ENCODE data around the gene IGFBP3.

IGFBP3 gene

DNA sequence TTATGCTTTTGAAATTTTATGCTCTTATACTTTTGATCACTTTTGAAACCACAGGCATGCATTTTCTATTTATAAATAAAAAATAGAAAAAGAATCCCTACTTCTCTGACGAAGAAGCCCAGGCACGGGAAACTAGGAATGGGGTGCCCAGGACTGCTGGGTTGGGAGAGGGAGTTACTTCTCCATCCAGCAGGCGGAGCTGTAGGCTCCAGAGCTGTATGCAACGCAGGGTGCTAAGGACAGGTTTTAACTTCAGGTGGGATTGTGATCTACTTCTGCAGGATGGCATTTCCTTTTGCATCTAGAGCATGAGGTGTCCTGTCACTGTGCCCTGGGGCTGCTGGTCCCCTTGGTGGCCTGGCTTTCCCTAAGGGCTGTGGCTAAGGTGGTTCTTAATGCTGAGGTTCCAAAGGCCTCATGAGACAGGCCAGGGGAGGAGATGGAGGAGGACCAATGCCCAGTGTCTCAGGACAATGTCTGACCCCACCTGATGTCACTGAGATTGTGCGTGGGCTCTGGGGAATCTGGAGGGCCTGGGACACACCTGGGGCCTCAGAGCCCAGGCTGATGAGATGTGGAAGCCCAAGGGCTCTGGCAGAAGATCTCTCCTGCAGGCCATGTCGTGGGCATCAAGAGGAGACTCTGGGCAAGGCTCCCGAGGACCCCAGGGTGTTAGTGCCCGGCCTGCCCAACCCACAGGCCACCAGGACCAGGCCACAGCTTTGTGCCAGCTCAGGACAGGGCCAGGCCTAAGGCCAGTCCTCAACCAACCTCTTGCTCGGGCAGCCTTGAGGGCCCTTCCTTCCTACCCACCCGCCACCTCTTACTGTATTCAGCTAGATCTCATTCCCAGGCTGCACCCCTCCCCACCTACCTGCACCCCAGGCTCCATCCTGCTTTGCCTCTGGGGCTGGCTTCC is 48.7 kb downstream of the IGFBP3 start:
- DNase-seq (ENCODE audit: low spot score) = no peak

DNA sequence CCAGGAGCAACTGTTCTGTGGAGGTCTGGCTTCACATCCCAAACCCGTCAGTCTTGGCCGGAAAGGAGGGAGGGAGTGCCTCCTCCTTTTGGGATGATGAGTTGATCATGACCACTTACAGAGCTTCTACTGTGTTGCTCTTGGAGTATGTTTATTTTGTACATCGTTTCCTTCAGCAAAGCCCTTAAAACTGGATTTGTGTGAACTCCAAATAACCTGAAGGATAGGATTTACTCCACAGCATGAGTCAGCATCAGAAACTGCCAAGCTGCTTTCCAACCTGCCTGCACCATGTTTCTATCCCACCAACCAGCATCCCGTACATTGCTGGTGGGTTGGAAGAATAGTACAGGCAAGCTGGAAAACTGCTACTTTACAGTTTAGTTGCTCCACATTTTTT is 51.6 kb downstream of the IGFBP3 start:
- no peak for DNase-seq (ENCODE audit: low spot score)

DNA sequence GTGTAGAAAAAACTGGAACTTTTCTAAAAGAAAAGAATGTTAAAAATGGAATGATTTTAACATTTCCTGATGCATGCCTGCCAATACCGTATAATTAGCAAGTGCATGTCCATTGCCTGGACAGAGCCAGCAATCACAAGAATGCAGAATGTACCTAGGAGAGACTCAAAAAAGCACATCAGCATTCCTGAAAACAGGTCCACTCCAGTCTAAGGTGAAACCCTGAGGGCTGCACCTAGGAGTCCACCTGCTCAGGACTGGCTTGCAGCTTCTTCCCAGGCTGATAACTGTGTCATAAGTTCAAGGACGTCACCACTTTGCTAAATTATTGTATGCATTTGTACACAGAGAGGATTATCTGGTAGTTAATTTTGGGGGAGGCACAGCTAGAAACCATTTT is 53.6 kb downstream of the IGFBP3 start:
- no peak for DNase-seq (ENCODE audit: low spot score)

DNA sequence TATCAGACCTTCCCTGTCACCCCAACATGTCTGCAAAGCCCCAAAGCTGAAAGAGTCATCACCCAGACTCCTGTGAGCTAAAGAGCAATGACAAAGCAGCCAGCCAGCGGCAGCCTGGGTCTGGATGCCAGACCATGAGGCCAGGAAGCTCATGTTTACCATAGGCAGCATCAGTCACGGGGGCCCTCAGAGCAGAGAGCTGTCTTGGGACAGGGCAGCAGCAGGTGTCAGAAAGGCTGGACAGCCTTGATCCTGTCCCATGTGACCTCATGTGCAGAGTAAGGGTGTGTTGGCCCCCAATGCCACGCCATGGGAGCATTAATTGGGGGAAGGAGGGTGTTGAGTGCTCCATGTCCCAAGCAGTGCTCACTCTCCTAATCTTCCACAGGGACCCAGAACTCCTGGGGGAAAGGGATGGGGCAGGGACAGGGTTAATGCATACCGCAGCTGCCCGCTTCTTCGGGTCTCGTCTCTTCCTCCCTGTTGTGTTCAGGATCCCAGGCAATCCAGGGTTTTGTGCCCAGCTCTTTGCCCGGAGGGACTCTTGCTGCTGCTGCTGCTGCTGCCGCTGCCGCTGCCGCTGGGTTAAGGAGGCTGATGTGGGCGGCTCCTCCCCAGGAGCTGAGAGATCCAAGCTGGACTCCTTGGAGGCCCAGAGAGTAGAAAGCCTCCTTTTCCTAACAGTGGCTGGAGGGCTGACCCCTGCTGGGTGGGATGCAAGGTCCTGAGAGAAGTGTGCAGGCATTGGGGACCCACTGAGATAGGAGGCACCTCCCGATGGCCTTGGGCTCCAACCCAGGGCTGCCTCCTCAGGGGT is 55.3 kb downstream of the IGFBP3 start:
- DNase-seq (ENCODE audit: low spot score) = no peak

DNA sequence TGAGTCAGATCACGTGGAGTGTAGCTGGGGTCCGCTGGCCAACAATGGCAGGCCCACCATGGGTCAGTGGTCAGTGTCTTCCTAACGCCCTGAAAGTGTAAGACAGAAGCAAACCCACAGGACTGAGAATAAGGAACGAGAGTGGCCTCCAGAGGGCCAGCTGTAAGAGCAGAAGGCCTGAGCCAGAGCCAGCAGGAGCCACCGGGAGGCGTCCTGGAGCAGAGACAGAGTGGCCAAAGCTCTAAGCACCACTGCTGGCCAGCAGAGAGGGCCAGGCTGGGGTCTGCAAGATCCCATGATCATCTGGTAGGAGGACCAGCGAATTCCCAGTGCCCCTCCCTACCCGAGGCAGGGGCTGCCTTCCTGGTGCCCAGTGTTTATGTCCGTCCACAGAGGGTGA is 57.4 kb downstream of the IGFBP3 start:
- peak; percentile 57 for DNase-seq (ENCODE audit: low spot score)
